Naive thymus-derived CD4-positive, alpha-beta T cell (primary cell): Measurements from ENCODE around the gene MAT2A. TPM values are rescaled to one million over a fixed set of nuclear protein-coding genes. Genes with fewer than 3 reads are reported as not detected.

Source experiments
- ATAC-seq: fragments of 150-1000 bp; cut with Tn5 transposase; 2 replicates; pipeline ENCODE4 v1.10.0; 2021; ENCODE audit warnings: mild to moderate bottlenecking, moderate library complexity
- CTCF ChIA-PET: fragments of 350-600 bp; sonication (Branson Sonifier 250); formaldehyde crosslinking; loops from one replicate; lab custom pipeline; 2021; ENCODE audit warnings: antibody characterized with exemption; lab: Charles Lee
- POLR2A ChIA-PET: fragments of 350-600 bp; sonication (Branson Sonifier 250); formaldehyde crosslinking; loops from one replicate; lab custom pipeline; 2021; ENCODE audit warnings: antibody characterized with exemption, inconsistent platforms; lab: Charles Lee
- DNase-seq, 9 donors: peaks; one replicate each; pipeline versions ENCODE4 v3.0.0 to v3.0.0-alpha.2; 2020 to 2022; ENCODE audit warnings: mixed read lengths in 1 of 9
- H3K27ac ChIP-seq: one replicate; pipeline ENCODE4 v1.7.0; 2013; ENCODE audit warnings: mild to moderate bottlenecking, low read depth, low read length, moderate library complexity
- H3K27me3 ChIP-seq, 2 donors: one replicate each; pipeline ENCODE4 v1.7.0; 2013; ENCODE audit warnings: low read length in 2 of 2, mild to moderate bottlenecking in 2 of 2, moderate library complexity in 2 of 2; ENCODE audit not compliant: control insufficient read depth in 2 of 2, insufficient read depth in 2 of 2
- H3K36me3 ChIP-seq, 3 experiments: 1 replicate in 2 of 3; 2 replicates in 1 of 3; pipeline ENCODE4 v1.7.0; 2013; ENCODE audit warnings: low read length in 3 of 3, mild to moderate bottlenecking in 3 of 3, moderate library complexity in 1 of 3; ENCODE audit not compliant: insufficient read depth in 3 of 3, control insufficient read depth in 2 of 3
- H3K4me1 ChIP-seq, 2 donors: one replicate each; pipeline ENCODE4 v1.7.0; 2013; ENCODE audit warnings: low read length in 2 of 2, mild to moderate bottlenecking in 2 of 2, moderate library complexity in 1 of 2; ENCODE audit not compliant: control insufficient read depth in 2 of 2, insufficient read depth in 2 of 2
- H3K4me3 ChIP-seq: 2 replicates; pipeline ENCODE4 v1.7.0; 2013; ENCODE audit warnings: mild to moderate bottlenecking, low read length
- H3K9me3 ChIP-seq, 3 experiments: 1 replicate in 2 of 3; 2 replicates in 1 of 3; pipeline ENCODE4 v1.7.0; 2013; ENCODE audit warnings: low read length in 3 of 3; ENCODE audit not compliant: control insufficient read depth in 2 of 3
- H3K27ac Mint-ChIP-seq, 9 donors: one replicate each; pipeline ENCODE4 v1.8.0; 2020 to 2022; ENCODE audit warnings: mixed read lengths in 9 of 9, mild to moderate bottlenecking in 8 of 9, moderate library complexity in 5 of 9, inconsistent platforms in 2 of 9
- H3K27me3 Mint-ChIP-seq, 5 donors: one replicate each; pipeline ENCODE4 v1.8.0; 2021 to 2022; ENCODE audit warnings: mixed read lengths in 5 of 5, mild to moderate bottlenecking in 1 of 5
- H3K36me3 Mint-ChIP-seq, 5 donors: one replicate each; pipeline ENCODE4 v1.8.0; 2020 to 2022; ENCODE audit warnings: mixed read lengths in 5 of 5, mild to moderate bottlenecking in 3 of 5, inconsistent platforms in 1 of 5
- H3K4me1 Mint-ChIP-seq, 7 donors: one replicate each; pipeline ENCODE4 v1.8.0; 2020 to 2022; ENCODE audit warnings: mixed read lengths in 7 of 7, mild to moderate bottlenecking in 3 of 7, inconsistent platforms in 1 of 7
- H3K4me3 Mint-ChIP-seq, 10 donors: one replicate each; pipeline ENCODE4 v1.8.0; 2020 to 2022; ENCODE audit warnings: mild to moderate bottlenecking in 10 of 10, mixed read lengths in 10 of 10, moderate library complexity in 6 of 10, inconsistent platforms in 2 of 10
- H3K9me3 Mint-ChIP-seq, 11 donors: one replicate each; pipeline ENCODE4 v1.8.0; 2020 to 2022; ENCODE audit warnings: mixed read lengths in 11 of 11, mild to moderate bottlenecking in 4 of 11, inconsistent platforms in 1 of 11, moderate library complexity in 1 of 11
- intact Hi-C, 2 donors: fragments of 100-400 bp; cut with micrococcal nuclease; formaldehyde crosslinking; loops; one replicate each; pipeline ENCODE4 v1.15.1; 2023
- polyA plus RNA-seq, 2 donors: library from polyadenylated mRNA; unstranded; fragments of 300-500 nt; fragmentation: Illumina TruSeq; gene quantifications; one replicate each; pipeline ENCODE4 v1.2.3, GENCODE V29; 2021
- total RNA-seq, 6 experiments: library from RNA in 5 of 6; stranded (reverse) in 5 of 6; gene quantifications; 1 replicate in 5 of 6; 2 replicates in 1 of 6; pipeline ENCODE4 v1.2.3 and lab custom pipeline; 2021 to 2026

Gene MAT2A
- total and polyA plus RNA-seq, 7 experiments from 2014 or later, result 79.8 to 268 (median 127) TPM

DNA sequence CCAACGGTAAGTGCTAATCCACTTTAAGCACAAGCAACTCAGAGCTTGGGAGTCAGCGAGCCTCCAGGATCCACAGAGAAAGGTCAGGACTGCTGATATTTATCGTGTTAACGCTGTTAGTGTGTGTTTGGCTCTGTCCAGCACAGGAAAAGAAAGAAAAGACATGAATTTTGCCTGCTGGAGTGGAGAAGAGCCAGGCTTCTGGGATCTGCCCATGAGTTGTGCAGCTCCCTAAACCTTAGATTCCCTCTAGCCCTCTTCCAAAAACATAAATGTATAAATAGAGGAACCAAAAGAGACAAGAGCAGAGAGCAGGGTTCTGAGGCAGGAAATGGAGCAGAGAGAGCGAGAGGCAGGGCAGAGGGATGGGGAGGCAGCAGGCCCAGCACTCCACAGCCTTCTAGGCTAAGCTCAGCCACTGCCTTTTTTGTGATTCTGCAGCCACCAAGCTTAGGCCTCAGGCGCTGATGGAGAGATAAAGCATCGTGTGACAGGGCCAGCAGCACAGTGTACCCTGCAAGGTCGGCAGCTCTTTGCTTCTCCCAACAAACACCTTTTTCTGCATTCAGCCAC is 14.5 kb upstream of the MAT2A start:
- Histone ChIP-seq H3K4me1 (no peaks in the 10 kb centered on the region), H3K9me3 (no peaks in the 10 kb centered on the region), H3K36me3 (no peaks in the 10 kb centered on the region), H3K4me3 (no peak overlapping the region), H3K27me3 (no peaks in the 10 kb centered on the region), H3K27ac (no peak overlapping the region)
- CTCF ChIA-PET, result no interaction called here
- Mint-ChIP-seq H3K4me1 (peaks cover 0 to 5% (median 0%) of the 10 kb centered on the region in 7 donors), H3K36me3 (no peaks in the 10 kb centered on the region), H3K27me3 (peaks cover 0 to 26% (median 5%) of the 10 kb centered on the region in 5 donors), H3K27ac (peak overlapping the region in 1 of 9 donors; percentile 40), H3K4me3 (no peak overlapping the region), H3K9me3 (peaks cover 0 to 2% (median 0%) of the 10 kb centered on the region in 11 donors)
- POLR2A ChIA-PET, result interaction anchor here (0.6 to 0.9 kb wide), 2 partner anchors 12 to 614 kb away, joined by 3 read pairs; no protein-coding TSS in a partner anchor
- intact Hi-C loops, result loop anchor here in 1 of 2 donors (10.0 kb wide), 1 partner anchor 60 kb away; no protein-coding TSS in a partner anchor
- no peak for DNase-seq
- ATAC-seq, result peak; percentile 32

DNA sequence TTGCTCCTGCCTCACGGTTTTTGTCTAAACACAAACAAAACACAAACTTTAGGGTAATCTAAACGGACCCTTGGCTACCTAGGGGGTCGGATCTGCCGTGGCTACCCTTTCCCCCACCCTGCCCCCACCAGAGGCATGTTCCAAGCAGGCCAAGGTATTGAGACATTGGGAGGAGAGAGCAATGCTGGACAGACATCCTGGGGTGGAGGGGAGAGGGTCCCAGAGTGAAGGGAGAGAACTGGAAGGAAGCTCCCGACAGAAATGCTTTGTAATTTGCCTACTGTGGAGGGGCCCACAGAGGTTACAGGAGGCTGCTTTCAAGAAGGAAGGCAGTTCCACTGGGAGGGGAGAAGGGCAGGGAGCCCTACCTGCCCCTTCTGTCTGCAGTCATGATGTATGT is 13.9 kb upstream of the MAT2A start:
- Histone ChIP-seq H3K4me1 (no peaks in the 10 kb centered on the region), H3K4me3 (no peak overlapping the region), H3K27ac (no peak overlapping the region), H3K9me3 (no peaks in the 10 kb centered on the region), H3K36me3 (no peaks in the 10 kb centered on the region), H3K27me3 (no peaks in the 10 kb centered on the region)
- peaks cover 0 to 5% (median 0%) of the 10 kb centered on the region in 7 donors for H3K4me1 Mint-ChIP-seq
- POLR2A ChIA-PET, result interaction anchor here (0.9 kb wide), 1 partner anchor 13 kb away, joined by 3 read pairs; no protein-coding TSS in a partner anchor
- CTCF ChIA-PET, result no interaction called here
- intact Hi-C loops, result loop anchor here in 1 of 2 donors (10.0 kb wide), 1 partner anchor 60 kb away; no protein-coding TSS in a partner anchor
- DNase-seq, result no peak
- H3K4me3 Mint-ChIP-seq, result no peak overlapping the region
- H3K36me3 Mint-ChIP-seq, result no peaks in the 10 kb centered on the region
- peaks cover 0 to 2% (median 0%) of the 10 kb centered on the region in 11 donors for H3K9me3 Mint-ChIP-seq
- peaks cover 0 to 30% (median 5%) of the 10 kb centered on the region in 5 donors for H3K27me3 Mint-ChIP-seq
- no peak overlapping the region for H3K27ac Mint-ChIP-seq
- no peak for ATAC-seq

DNA sequence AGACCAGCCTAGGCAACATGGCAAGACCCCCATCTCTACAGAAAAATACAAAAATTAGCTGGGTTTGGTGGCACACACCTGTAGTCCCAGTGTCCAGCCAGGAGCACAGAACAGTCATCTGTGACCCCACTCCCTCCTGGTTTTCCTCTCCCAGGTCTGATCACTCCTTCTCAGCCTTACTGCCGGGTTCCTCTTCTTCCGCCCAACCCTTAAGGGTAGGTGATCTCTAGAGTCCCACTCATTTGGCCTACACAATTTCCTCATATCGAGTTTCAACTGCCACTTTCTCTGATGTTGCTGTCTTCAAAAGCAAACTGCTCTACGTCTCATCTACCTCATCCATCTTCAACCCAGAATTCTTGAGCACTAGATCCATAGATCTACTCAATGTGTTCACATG is 13.4 kb upstream of the MAT2A start:
- H3K4me3 Mint-ChIP-seq, result no peak overlapping the region
- Histone ChIP-seq H3K27ac (no peak overlapping the region), H3K9me3 (no peaks in the 10 kb centered on the region), H3K4me3 (no peak overlapping the region), H3K27me3 (no peaks in the 10 kb centered on the region), H3K4me1 (no peaks in the 10 kb centered on the region), H3K36me3 (no peaks in the 10 kb centered on the region)
- H3K4me1 Mint-ChIP-seq, result peaks cover 0 to 5% (median 0%) of the 10 kb centered on the region in 7 donors
- POLR2A ChIA-PET, result interaction anchor here (0.9 kb wide), 1 partner anchor 13 kb away, joined by 3 read pairs; no protein-coding TSS in a partner anchor
- no peaks in the 10 kb centered on the region for H3K36me3 Mint-ChIP-seq
- peak overlapping the region in 1 of 9 donors; percentile 72 for H3K27ac Mint-ChIP-seq
- ATAC-seq (no peak), DNase-seq (no peak)
- peaks cover 0 to 2% (median 0%) of the 10 kb centered on the region in 11 donors for H3K9me3 Mint-ChIP-seq
- intact Hi-C loops, result loop anchor here in 1 of 2 donors (10.0 kb wide), 1 partner anchor 61 kb away; no protein-coding TSS in a partner anchor
- peaks cover 0 to 32% (median 5%) of the 10 kb centered on the region in 5 donors for H3K27me3 Mint-ChIP-seq
- CTCF ChIA-PET, result no interaction called here

DNA sequence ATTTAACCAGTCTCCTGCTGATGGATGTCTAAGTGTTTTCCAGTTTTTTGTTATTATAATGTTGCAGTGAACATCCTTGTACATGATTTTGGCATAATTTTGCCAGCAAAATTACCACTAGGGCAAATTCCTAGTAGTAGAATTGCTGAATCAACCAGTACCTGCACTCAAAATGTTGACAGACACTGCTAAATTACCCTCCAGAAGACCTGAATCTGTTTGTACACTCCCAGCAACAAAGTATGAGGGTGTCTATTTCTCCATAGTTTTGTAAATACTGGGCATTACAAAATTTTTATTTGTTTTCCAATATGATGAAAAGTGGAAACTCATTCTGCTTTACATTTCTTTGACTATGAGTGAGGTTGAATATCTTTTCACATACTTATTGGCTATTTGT is 11.2 kb upstream of the MAT2A start:
- H3K27ac ChIP-seq, result no peak overlapping the region
- intact Hi-C loops, result loop anchor here in 1 of 2 donors (10.0 kb wide), 1 partner anchor 63 kb away; no protein-coding TSS in a partner anchor
- H3K9me3 ChIP-seq, result no peaks in the 10 kb centered on the region

DNA sequence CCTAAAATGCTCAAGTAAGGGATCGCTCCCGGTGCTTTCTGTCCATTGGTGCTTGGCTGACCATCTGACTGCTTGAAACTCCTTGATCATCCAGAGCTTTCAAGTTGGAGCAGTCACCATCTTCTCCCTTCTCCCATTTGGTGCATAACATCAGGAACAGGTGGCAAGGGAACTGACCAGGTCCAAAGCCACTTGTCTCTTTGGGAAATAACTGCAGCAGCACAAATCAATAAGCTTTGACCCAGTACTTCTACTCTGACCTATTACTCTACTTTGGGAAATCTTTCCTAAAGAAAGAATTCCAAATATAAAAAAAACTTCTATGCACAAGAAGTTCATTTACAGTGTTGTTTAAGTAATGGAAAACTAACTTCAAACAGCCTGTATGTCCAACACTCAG is 10.6 kb upstream of the MAT2A start:
- no peaks in the 10 kb centered on the region for H3K36me3 Mint-ChIP-seq
- no peak for DNase-seq
- ChIA-PET CTCF (no interaction called here), POLR2A (no interaction called here)
- ATAC-seq, result no peak
- H3K9me3 Mint-ChIP-seq, result no peaks in the 10 kb centered on the region
- Histone ChIP-seq H3K4me3 (no peak overlapping the region), H3K9me3 (no peaks in the 10 kb centered on the region), H3K36me3 (no peaks in the 10 kb centered on the region), H3K27ac (no peak overlapping the region), H3K27me3 (no peaks in the 10 kb centered on the region), H3K4me1 (no peaks in the 10 kb centered on the region)
- no peak overlapping the region for H3K4me3 Mint-ChIP-seq
- peaks cover 0 to 35% (median 5%) of the 10 kb centered on the region in 5 donors for H3K27me3 Mint-ChIP-seq
- no peak overlapping the region for H3K27ac Mint-ChIP-seq
- H3K4me1 Mint-ChIP-seq, result peaks cover 0 to 5% (median 0%) of the 10 kb centered on the region in 7 donors
- intact Hi-C loops, result loop anchor here in 1 of 2 donors (10.0 kb wide), 1 partner anchor 64 kb away; no protein-coding TSS in a partner anchor

More for the DNA sequence above, 11.2 kb upstream of the MAT2A start:
- no peak for DNase-seq
- peaks cover 0 to 5% (median 0%) of the 10 kb centered on the region in 7 donors for H3K4me1 Mint-ChIP-seq
- ChIA-PET CTCF (no interaction called here), POLR2A (no interaction called here)
- no peak for ATAC-seq
- H3K27ac Mint-ChIP-seq, result no peak overlapping the region
- no peak overlapping the region for H3K4me3 Mint-ChIP-seq
- H3K27me3 ChIP-seq, result no peaks in the 10 kb centered on the region
- H3K27me3 Mint-ChIP-seq, result peaks cover 0 to 35% (median 5%) of the 10 kb centered on the region in 5 donors
- no peaks in the 10 kb centered on the region for H3K9me3 Mint-ChIP-seq
- no peaks in the 10 kb centered on the region for H3K4me1 ChIP-seq
- H3K36me3 ChIP-seq, result no peaks in the 10 kb centered on the region
- no peak overlapping the region for H3K4me3 ChIP-seq
- H3K36me3 Mint-ChIP-seq, result no peaks in the 10 kb centered on the region

DNA sequence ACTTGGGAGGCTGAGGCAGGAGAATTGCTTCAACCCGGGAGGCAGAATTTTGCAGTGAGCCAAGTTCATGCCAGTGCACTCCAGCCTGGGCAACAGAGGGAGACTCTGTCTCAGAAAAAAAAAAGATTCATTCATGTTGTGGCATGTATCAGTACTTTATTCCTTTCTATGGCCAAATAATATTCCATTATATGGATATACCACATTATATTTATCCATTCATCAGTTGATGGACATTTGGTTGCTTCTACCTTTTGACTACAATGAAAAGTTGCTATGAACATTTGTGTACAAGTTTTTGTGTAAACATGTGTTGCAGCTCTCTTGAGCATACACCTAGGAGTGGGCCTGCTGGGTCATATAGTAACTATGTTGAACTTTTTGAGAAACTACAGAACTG is 9.2 kb upstream of the MAT2A start:
- no peak overlapping the region for H3K4me3 Mint-ChIP-seq
- no peak overlapping the region for H3K27ac Mint-ChIP-seq
- no peak overlapping the region for H3K4me3 ChIP-seq
- peaks cover 0 to 35% (median 5%) of the 10 kb centered on the region in 5 donors for H3K27me3 Mint-ChIP-seq
- H3K27ac ChIP-seq, result no peak overlapping the region
- no peaks in the 10 kb centered on the region for H3K4me1 ChIP-seq
- intact Hi-C loops, result loop anchor here in 1 of 2 donors (10.0 kb wide), 1 partner anchor 65 kb away; no protein-coding TSS in a partner anchor
- ChIA-PET POLR2A (interaction anchor here (0.7 kb wide), 1 partner anchor 85 kb away, joined by 4 read pairs; no protein-coding TSS in a partner anchor), CTCF (interaction anchor here (0.5 to 0.6 kb wide), 2 partner anchors 19 to 127 kb away, joined by 3 to 5 read pairs; no protein-coding TSS in a partner anchor)
- DNase-seq (no peak), ATAC-seq (no peak)
- H3K27me3 ChIP-seq, result no peaks in the 10 kb centered on the region
- no peaks in the 10 kb centered on the region for H3K9me3 Mint-ChIP-seq
- no peaks in the 10 kb centered on the region for H3K36me3 ChIP-seq
- no peaks in the 10 kb centered on the region for H3K4me1 Mint-ChIP-seq
- no peaks in the 10 kb centered on the region for H3K9me3 ChIP-seq
- no peaks in the 10 kb centered on the region for H3K36me3 Mint-ChIP-seq
